CD14-positive monocyte (primary cell): ENCODE measurements around the gene TECPR2. TPM values are rescaled to one million over a fixed set of nuclear protein-coding genes. Genes with fewer than 3 reads are reported as not detected.

Experiments used
- DNase-seq, 3 donors: peaks; one replicate each; pipeline ENCODE4 v3.0.0-alpha.2; 2011 to 2022
- H2AFZ ChIP-seq: 2 replicates; pipeline ENCODE4 v1.6.0; 2012; ENCODE audit warnings: mild to moderate bottlenecking, low read depth, low read length, inconsistent platforms; ENCODE audit not compliant: insufficient read depth, poor library complexity, severe bottlenecking
- H3K27ac ChIP-seq, 2 donors: 1 replicate in 1 of 2; 2 replicates in 1 of 2; pipeline ENCODE4 v1.5.1; 2012 to 2013; ENCODE audit warnings: low read length in 2 of 2, control low read depth in 1 of 2, inconsistent platforms in 1 of 2, low read depth in 1 of 2, mild to moderate bottlenecking in 1 of 2
- H3K27me3 ChIP-seq, 2 donors: one replicate each; pipeline versions ENCODE4 v1.6.0 to v1.6.1; 2011 to 2013; ENCODE audit warnings: low read length in 2 of 2; ENCODE audit not compliant: control insufficient read depth in 2 of 2, insufficient read depth in 2 of 2
- H3K36me3 ChIP-seq, 2 donors: replicated peaks in 1 of 2; 1 replicate in 1 of 2; 2 replicates in 1 of 2; pipeline versions ENCODE4 v1.5.1 to v1.6.1; 2012 to 2013; ENCODE audit warnings: low read length in 2 of 2, control low read depth in 1 of 2, inconsistent platforms in 1 of 2, mild to moderate bottlenecking in 1 of 2; ENCODE audit not compliant: insufficient read depth in 2 of 2, control insufficient read depth in 1 of 2
- H3K4me1 ChIP-seq, 2 donors: 1 replicate in 1 of 2; 2 replicates in 1 of 2; pipeline versions ENCODE4 v1.5.1 to v1.6.1; 2012 to 2013; ENCODE audit warnings: low read length in 2 of 2, control low read depth in 1 of 2, inconsistent platforms in 1 of 2, mild to moderate bottlenecking in 1 of 2, moderate library complexity in 1 of 2; ENCODE audit not compliant: insufficient read depth in 2 of 2, control insufficient read depth in 1 of 2
- H3K4me2 ChIP-seq: replicated peaks from 2 replicates; pipeline ENCODE3; 2012; ENCODE audit warnings: low read length, moderate library complexity, mild to moderate bottlenecking; ENCODE audit not compliant: poor library complexity, severe bottlenecking; ENCODE audit errors: extremely low read depth
- H3K4me3 ChIP-seq, 3 experiments: fragments of 200-600 bp in 1 of 3; sonication (generic) in 1 of 3; replicated peaks in 1 of 3; 1 replicate in 2 of 3; 2 replicates in 1 of 3; pipeline ENCODE4 v1.5.1; 2011 to 2013; ENCODE audit warnings: low read length in 3 of 3, mild to moderate bottlenecking in 3 of 3, control low read depth in 2 of 3, low read depth in 2 of 3, inconsistent platforms in 1 of 3, moderate library complexity in 1 of 3
- H3K79me2 ChIP-seq: 2 replicates; pipeline ENCODE4 v1.6.0; 2012; ENCODE audit warnings: mild to moderate bottlenecking, control low read depth, inconsistent platforms, low read length, moderate library complexity; ENCODE audit not compliant: insufficient read depth
- H3K9ac ChIP-seq: 2 replicates; pipeline ENCODE4 v1.6.0; 2017; ENCODE audit warnings: low read length, mild to moderate bottlenecking; ENCODE audit not compliant: insufficient read depth, poor library complexity, severe bottlenecking
- H3K9me3 ChIP-seq, 2 donors: replicated peaks in 1 of 2; 1 replicate in 1 of 2; 2 replicates in 1 of 2; pipeline versions ENCODE4 v1.5.1 to v1.6.1; 2012 to 2013; ENCODE audit warnings: low read length in 2 of 2, control low read depth in 1 of 2; ENCODE audit not compliant: control insufficient read depth in 1 of 2, insufficient read depth in 1 of 2
- H4K20me1 ChIP-seq: 2 replicates; pipeline ENCODE4 v1.6.0; 2012; ENCODE audit warnings: mild to moderate bottlenecking, low read length, control low read depth, moderate library complexity; ENCODE audit not compliant: insufficient read depth
- H3K27ac Mint-ChIP-seq, 7 donors: one replicate each; pipeline ENCODE4 v1.8.0; 2020; ENCODE audit warnings: mild to moderate bottlenecking in 7 of 7, mixed read lengths in 7 of 7, moderate library complexity in 6 of 7, inconsistent platforms in 2 of 7
- H3K27me3 Mint-ChIP-seq, 3 donors: one replicate each; pipeline ENCODE4 v1.8.0; 2021 to 2022; ENCODE audit warnings: low read depth in 3 of 3, mild to moderate bottlenecking in 3 of 3, mixed read lengths in 3 of 3, moderate library complexity in 3 of 3, inconsistent platforms in 1 of 3
- H3K36me3 Mint-ChIP-seq, 2 donors: one replicate each; pipeline ENCODE4 v1.8.0; 2020; ENCODE audit warnings: mixed read lengths in 2 of 2, inconsistent platforms in 1 of 2, mild to moderate bottlenecking in 1 of 2
- H3K4me1 Mint-ChIP-seq: one replicate; pipeline ENCODE4 v1.8.0; 2020; ENCODE audit warnings: mild to moderate bottlenecking, mixed read lengths
- H3K4me3 Mint-ChIP-seq, 2 donors: one replicate each; pipeline ENCODE4 v1.8.0; 2020; ENCODE audit warnings: mild to moderate bottlenecking in 2 of 2, mixed read lengths in 2 of 2, moderate library complexity in 1 of 2
- H3K9me3 Mint-ChIP-seq, 7 donors: one replicate each; pipeline ENCODE4 v1.8.0; 2020 to 2022; ENCODE audit warnings: mixed read lengths in 7 of 7, mild to moderate bottlenecking in 6 of 7, moderate library complexity in 6 of 7, inconsistent platforms in 2 of 7
- CTCF ChIP-seq: fragments of 200-600 bp; IDR thresholded peaks from one replicate; pipeline ENCODE4 v1.8.0; 2022; ENCODE audit warnings: antibody characterized with exemption, mild to moderate bottlenecking
- WGBS: methylation state at CpG from one replicate; pipeline ENCODE4 v1.1.5; 2013; ENCODE audit warnings: missing lambda C conversion rate; ENCODE audit not compliant: insufficient coverage; 5-methylcytosine and 5-hydroxymethylcytosine counted together
- intact Hi-C, 2 donors: fragments of 100-400 bp; cut with micrococcal nuclease; formaldehyde crosslinking; loops; one replicate each; pipeline versions ENCODE4 v1.15.0 to v1.15.1; 2023
- polyA plus RNA-seq, 3 donors: library from polyadenylated mRNA; depleted of rRNA in 1 of 3; unstranded in 2 of 3; stranded (reverse) in 1 of 3; fragments of 300-500 nt in 2 of 3; fragments of >200 nt in 1 of 3; fragmentation: Illumina TruSeq in 2 of 3; gene quantifications; 1 replicate in 2 of 3; 2 replicates in 1 of 3; pipeline ENCODE4 v1.2.3, GENCODE V29; 2012 to 2021

Gene TECPR2
- polyA plus RNA-seq, 3 donors = 2.8 to 10.4 (median 6.4) TPM

GRCh38 chr14:102445066-102445465, 82.3 kb downstream of the TECPR2 start:
- TF ChIP-seq CTCF = no peak
- no peaks in the 10 kb centered on the region for H4K20me1 ChIP-seq

GRCh38 chr14:102445641-102446040, 82.9 kb downstream of the TECPR2 start:
- H3K4me1 Mint-ChIP-seq = peaks cover 4% of the 10 kb centered on the region
- Histone ChIP-seq H3K27me3 (no peaks in the 10 kb centered on the region), H3K27ac (no peak overlapping the region), H3K4me3 (no peak overlapping the region), H3K9me3 (no peaks in the 10 kb centered on the region), H3K9ac (no peak overlapping the region), H2AFZ (no peak overlapping the region), H3K4me1 (no peaks in the 10 kb centered on the region), H3K36me3 (peaks cover 84 to 93% of the 10 kb centered on the region in 2 donors), H3K4me2 (no peak overlapping the region), H4K20me1 (no peaks in the 10 kb centered on the region), H3K79me2 (no peaks in the 10 kb centered on the region)
- H3K27me3 Mint-ChIP-seq = peaks cover 0 to 2% (median 0%) of the 10 kb centered on the region in 3 donors
- no peak for DNase-seq
- TF ChIP-seq CTCF = no peak
- WGBS = 96% methylated on average over 9 of the region's 15 CpGs
- intact Hi-C loops = no loop called here
- H3K9me3 Mint-ChIP-seq = no peaks in the 10 kb centered on the region
- no peak overlapping the region for H3K4me3 Mint-ChIP-seq
- peak overlapping the region in 4 of 7 donors; percentile 42 to 76 (median 55) for H3K27ac Mint-ChIP-seq
- peaks cover 80 to 92% of the 10 kb centered on the region in 2 donors for H3K36me3 Mint-ChIP-seq

More at GRCh38 chr14:102445066-102445465, 82.3 kb downstream of the TECPR2 start:
- no peaks in the 10 kb centered on the region for H3K79me2 ChIP-seq
- H3K9me3 ChIP-seq = no peaks in the 10 kb centered on the region
- H3K4me3 ChIP-seq = no peak overlapping the region
- WGBS = 85% methylated on average over 7 of the region's 7 CpGs
- H3K36me3 Mint-ChIP-seq = peaks cover 79 to 92% of the 10 kb centered on the region in 2 donors
- intact Hi-C loops = no loop called here
- no peaks in the 10 kb centered on the region for H3K4me1 ChIP-seq
- no peak overlapping the region for H3K4me3 Mint-ChIP-seq
- H2AFZ ChIP-seq = no peak overlapping the region
- H3K36me3 ChIP-seq = peaks cover 84 to 93% of the 10 kb centered on the region in 2 donors
- peaks cover 4% of the 10 kb centered on the region for H3K4me1 Mint-ChIP-seq
- no peak overlapping the region for H3K4me2 ChIP-seq
- no peaks in the 10 kb centered on the region for H3K9me3 Mint-ChIP-seq
- H3K27ac Mint-ChIP-seq = peak overlapping the region in 2 of 7 donors; percentile 32 to 60
- no peaks in the 10 kb centered on the region for H3K27me3 ChIP-seq
- peaks cover 0 to 2% (median 0%) of the 10 kb centered on the region in 3 donors for H3K27me3 Mint-ChIP-seq
- no peak overlapping the region for H3K9ac ChIP-seq
- no peak for DNase-seq
- no peak overlapping the region for H3K27ac ChIP-seq
